ACHN (cell line): ENCODE data around the gene ENAH.
"Not testable (repeated sequence)": the region's sequence is repeated elsewhere in the genome, so short reads cannot be mapped to it uniquely, and the experiment has no call there.

Experiments used
- DNase-seq: peaks from one replicate; pipeline ENCODE4 v3.0.0-alpha.2; 2015
- in situ Hi-C: cut with HindIII; loops from 2 replicates; pipeline ENCODE4 v1.10.0; 2017; ENCODE audit warnings: low sequenced_read_pairs, low pct_ligation_motif_present, low pct_unique_long_range_greater_than_20kb

The ENAH gene

GRCh38 chr1:225653463-225654276 lies 747 bp upstream of the ENAH start:
- peak; percentile 83 for DNase-seq
- in situ Hi-C loops = no loop called here

- peak; percentile 50 for DNase-seq
- in situ Hi-C loops = no loop called here
These were observed 823 bp downstream of the ENAH start for GRCh38 chr1:225651872-225652728.

- peak; percentile 63 for DNase-seq
- in situ Hi-C loops = no loop called here
These were observed 1.5 kb downstream of the ENAH start for GRCh38 chr1:225651376-225651871.

- in situ Hi-C loops = no loop called here
- no peak for DNase-seq
These were observed 2.7 kb downstream of the ENAH start for GRCh38 chr1:225650179-225650578.

- no peak for DNase-seq
- in situ Hi-C loops = no loop called here
These were observed 7.6 kb downstream of the ENAH start for GRCh38 chr1:225645194-225645895.

- DNase-seq = no peak
- in situ Hi-C loops = no loop called here
These were observed 8.3 kb downstream of the ENAH start for GRCh38 chr1:225644666-225645065.

- no peak for DNase-seq
- in situ Hi-C loops = no loop called here
These were observed 10.7 kb downstream of the ENAH start for GRCh38 chr1:225642177-225642576.

- in situ Hi-C loops = no loop called here
- DNase-seq = no peak
These were observed 14.1 kb downstream of the ENAH start for GRCh38 chr1:225638853-225639252.

GRCh38 chr1:225637651-225638199 lies 15.2 kb downstream of the ENAH start:
- in situ Hi-C loops = no loop called here

GRCh38 chr1:225636992-225637391 lies 15.9 kb downstream of the ENAH start:
- in situ Hi-C loops, DNase-seq: not testable (repeated sequence)

More at GRCh38 chr1:225637651-225638199, 15.2 kb downstream of the ENAH start:
- no peak for DNase-seq

- in situ Hi-C loops = no loop called here
- no peak for DNase-seq
These were observed 17.3 kb downstream of the ENAH start for GRCh38 chr1:225635649-225636048.

GRCh38 chr1:225632836-225633235 lies 20.1 kb downstream of the ENAH start:
- in situ Hi-C loops, DNase-seq: not testable (repeated sequence)

- DNase-seq = no peak
- in situ Hi-C loops = no loop called here
These were observed 21.8 kb downstream of the ENAH start for GRCh38 chr1:225631021-225631663.

GRCh38 chr1:225629483-225629882 lies 23.4 kb downstream of the ENAH start:
- DNase-seq = no peak
- in situ Hi-C loops = no loop called here

GRCh38 chr1:225628794-225629193 lies 24.1 kb downstream of the ENAH start:
- DNase-seq, in situ Hi-C loops: not testable (repeated sequence)

GRCh38 chr1:225627304-225627947 lies 25.5 kb downstream of the ENAH start:
- DNase-seq = no peak
- in situ Hi-C loops = no loop called here

GRCh38 chr1:225626698-225627097 lies 26.2 kb downstream of the ENAH start:
- DNase-seq = no peak
- in situ Hi-C loops = no loop called here

- in situ Hi-C loops = no loop called here
- no peak for DNase-seq
These were observed 35.0 kb downstream of the ENAH start for GRCh38 chr1:225617956-225618355.
